HepG2 (cell line): ENCODE results near the gene IL17RB. TPM values are rescaled to one million over a fixed set of nuclear protein-coding genes. Genes with fewer than 3 reads are reported as not detected.

Experiments used
- ATAC-seq: fragments of 200-7000 bp; cut with Tn5 transposase; 3 replicates; pipeline ENCODE4 v1.9.1; 2020; ENCODE audit warnings: mild to moderate bottlenecking, moderate library complexity
- BruUV-seq: library from RNA; stranded (reverse); fragments of 400-500 nt; replicated peaks from 2 replicates; lab custom pipeline; 2021; lab: Mats Ljungman, UMichigan
- CTCF ChIA-PET: fragments of 300-600 bp; formaldehyde crosslinking; extraction: SDS; loops from one replicate; lab custom pipeline; 2021; ENCODE audit warnings: low total read pairs, inconsistent platforms, low intra/inter-chr PET ratio; lab: Yijun Ruan, JAX
- POLR2A ChIA-PET: fragments of 350-600 bp; sonication (Branson Sonifier 250); formaldehyde crosslinking; loops from one replicate; lab custom pipeline; 2020; ENCODE audit warnings: antibody characterized with exemption, inconsistent platforms; lab: Yijun Ruan, JAX
- DNase-seq: peaks from one replicate; pipeline ENCODE4 v3.0.0-alpha.2; 2015; ENCODE audit warnings: low spot score
- FAIRE-seq: peaks from 3 replicates; lab custom pipeline; 2011; peaks lifted over from hg19 to GRCh38; lab: Jason Lieb, UNC
- H2AFZ ChIP-seq: one replicate; pipeline ENCODE4 v1.6.1; 2011; ENCODE audit warnings: low read length, inconsistent platforms
- H3K27ac ChIP-seq: fragments of 300-600 bp; 3 replicates; pipeline ENCODE4 v1.8.0; 2011; ENCODE audit warnings: mixed run types, mild to moderate bottlenecking, mixed read lengths, low read length, inconsistent platforms; ENCODE audit not compliant: insufficient read depth; ENCODE audit errors: extremely low read length
- H3K27me3 ChIP-seq, 2 experiments: fragments of 200-600 bp in 1 of 2; 2 replicates in 1 of 2; 3 replicates in 1 of 2; pipeline versions ENCODE4 v1.6.0 to v1.8.0; 2011; ENCODE audit warnings: low read length in 2 of 2, mild to moderate bottlenecking in 2 of 2, moderate library complexity in 2 of 2, inconsistent platforms in 1 of 2; ENCODE audit not compliant: insufficient read depth in 2 of 2, control insufficient read depth in 1 of 2
- H3K36me3 ChIP-seq, 2 experiments: fragments of 200-600 bp in 1 of 2; replicated peaks in 1 of 2; 2 replicates in 1 of 2; 3 replicates in 1 of 2; pipeline versions ENCODE4 v1.5.1 to v1.8.0; 2011; ENCODE audit warnings: low read length in 2 of 2, inconsistent platforms in 1 of 2; ENCODE audit not compliant: insufficient read depth in 2 of 2, control insufficient read depth in 1 of 2
- H3K4me1 ChIP-seq: 2 replicates; pipeline ENCODE4 v1.5.1; 2012; ENCODE audit warnings: low read length, inconsistent platforms; ENCODE audit not compliant: insufficient read depth
- H3K4me2 ChIP-seq: 2 replicates; pipeline ENCODE4 v1.6.0; 2011; ENCODE audit warnings: low read depth, low read length, inconsistent platforms
- H3K4me3 ChIP-seq, 3 experiments: fragments of 200-600 bp in 1 of 3; sonication (generic), shearing (Covaris generic) in 1 of 3; replicated peaks in 1 of 3; 2 replicates each; pipeline ENCODE4 v1.5.1; 2011 to 2016; ENCODE audit warnings: low read length in 3 of 3, inconsistent platforms in 2 of 3, low read depth in 2 of 3, mild to moderate bottlenecking in 2 of 3, control low read depth in 1 of 3, mixed read lengths in 1 of 3; ENCODE audit not compliant: insufficient read depth in 1 of 3
- H3K79me2 ChIP-seq: one replicate; pipeline ENCODE4 v1.6.1; 2011; ENCODE audit warnings: low read length, inconsistent platforms; ENCODE audit not compliant: insufficient read depth
- H3K9ac ChIP-seq: 2 replicates; pipeline ENCODE4 v1.6.0; 2011; ENCODE audit warnings: mild to moderate bottlenecking, low read depth, low read length, inconsistent platforms; ENCODE audit not compliant: insufficient read depth
- H3K9me3 ChIP-seq: 2 replicates; pipeline ENCODE4 v1.5.1; 2012; ENCODE audit warnings: mild to moderate bottlenecking, low read length
- H4K20me1 ChIP-seq: 2 replicates; pipeline ENCODE4 v1.6.0; 2011; ENCODE audit warnings: inconsistent platforms, mild to moderate bottlenecking, low read length, moderate library complexity; ENCODE audit not compliant: insufficient read depth
- BORCS8-MEF2B ChIP-seq: sonication (generic); formaldehyde crosslinking; IDR thresholded peaks from 2 replicates; pipeline ENCODE4 v1.8.0; 2022; ENCODE audit warnings: mild to moderate bottlenecking, missing genetic modification reagents
- EED ChIP-seq: sonication (generic); formaldehyde crosslinking; IDR thresholded peaks from 2 replicates; pipeline ENCODE4 v1.5.0; 2020; ENCODE audit warnings: mild to moderate bottlenecking, missing genetic modification reagents
- ETV6 ChIP-seq: sonication (generic); formaldehyde crosslinking; conservative IDR thresholded peaks from 2 replicates; pipeline ENCODE4 v1.4.0; 2020; ENCODE audit warnings: missing genetic modification reagents
- GABPA ChIP-seq, 2 experiments: IDR thresholded peaks; 2 replicates each; pipeline ENCODE4 v1.6.1; 2011 to 2016; ENCODE audit warnings: low read depth in 2 of 2, low read length in 1 of 2, missing biosample characterization in 1 of 2, missing genetic modification characterization in 1 of 2
- HHEX ChIP-seq: IDR thresholded peaks from 2 replicates; pipeline ENCODE4 v1.6.1; 2016; ENCODE audit warnings: control low read depth
- HNRNPLL ChIP-seq: fragments of 200-400 bp; formaldehyde crosslinking; IDR thresholded peaks from 2 replicates; pipeline ENCODE4 v1.6.1; 2017; ENCODE audit warnings: mild to moderate bottlenecking, low read depth, low read length; ENCODE audit not compliant: poor library complexity, severe bottlenecking
- ISL2 ChIP-seq: sonication (generic); formaldehyde crosslinking; IDR thresholded peaks from 2 replicates; pipeline ENCODE4 v1.5.0; 2020; ENCODE audit warnings: missing genetic modification reagents
- KMT2B ChIP-seq: IDR thresholded peaks from 2 replicates; pipeline ENCODE4 v1.6.1; 2016; ENCODE audit warnings: missing genetic modification reagents, missing compliant biosample characterization
- MBD4 ChIP-seq: IDR thresholded peaks from 2 replicates; pipeline ENCODE4 v1.6.1; 2012; ENCODE audit warnings: low read length, inconsistent platforms, borderline replicate concordance
- MIXL1 ChIP-seq: IDR thresholded peaks from 2 replicates; pipeline ENCODE4 v1.6.1; 2016
- NONO ChIP-seq, 2 experiments: fragments of 450-650 bp in 1 of 2; sonication (generic) in 1 of 2; formaldehyde crosslinking in 1 of 2; IDR thresholded peaks in 1 of 2; conservative IDR thresholded peaks in 1 of 2; 2 replicates each; pipeline versions ENCODE4 v1.6.1 to v1.8.0; 2017 to 2022; ENCODE audit warnings: mild to moderate bottlenecking in 1 of 2, missing genetic modification reagents in 1 of 2, moderate library complexity in 1 of 2
- POLR2A ChIP-seq, 2 experiments: IDR thresholded peaks; 2 replicates each; pipeline ENCODE4 v1.6.1; 2011; ENCODE audit warnings: low read depth in 2 of 2, low read length in 2 of 2, mild to moderate bottlenecking in 1 of 2, moderate library complexity in 1 of 2; ENCODE audit not compliant: insufficient read depth in 1 of 2
- POLR2G ChIP-seq: fragments of 200-400 bp; formaldehyde crosslinking; IDR thresholded peaks from 2 replicates; pipeline ENCODE4 v1.6.1; 2018; ENCODE audit warnings: mild to moderate bottlenecking, low read depth, low read length, moderate library complexity
- RBM22 ChIP-seq: fragments of 200-400 bp; formaldehyde crosslinking; optimal IDR thresholded peaks from 2 replicates; pipeline ENCODE3; 2017; ENCODE audit warnings: mild to moderate bottlenecking, low read length, moderate library complexity
- RFXAP ChIP-seq: sonication (generic); formaldehyde crosslinking; IDR thresholded peaks from 2 replicates; pipeline ENCODE4 v1.4.0; 2020; ENCODE audit warnings: missing genetic modification reagents, borderline replicate concordance
- SMAD3 ChIP-seq: sonication (generic); formaldehyde crosslinking; IDR thresholded peaks from 2 replicates; pipeline ENCODE4 v1.4.0; 2020; ENCODE audit warnings: missing genetic modification reagents
- SOX5 ChIP-seq: IDR thresholded peaks from 2 replicates; pipeline ENCODE4 v1.6.1; 2016; ENCODE audit warnings: borderline replicate concordance
- ZC3H4 ChIP-seq: sonication (generic); formaldehyde crosslinking; IDR thresholded peaks from 2 replicates; pipeline ENCODE4 v1.4.0; 2020; ENCODE audit warnings: missing genetic modification reagents, borderline replicate concordance
- ZNF143 ChIP-seq: sonication (generic); formaldehyde crosslinking; IDR thresholded peaks from 2 replicates; pipeline ENCODE4 v1.4.0; 2020; ENCODE audit warnings: missing genetic modification reagents
- ZNF530 ChIP-seq: sonication (generic); formaldehyde crosslinking; IDR thresholded peaks from 2 replicates; pipeline ENCODE4 v1.5.0; 2020; ENCODE audit warnings: low read depth, mild to moderate bottlenecking, missing genetic modification reagents
- ZNF616 ChIP-seq: sonication (generic); formaldehyde crosslinking; IDR thresholded peaks from 2 replicates; pipeline ENCODE4 v1.5.0; 2020; ENCODE audit warnings: low read depth, mild to moderate bottlenecking, missing genetic modification reagents
- WGBS: methylation state at CpG from one replicate; pipeline ENCODE4 v1.1.6; 2017; ENCODE audit warnings: low lambda C conversion rate; 5-methylcytosine and 5-hydroxymethylcytosine counted together
- in situ Hi-C: cut with HindIII; loops from 2 replicates; pipeline ENCODE4 v1.10.0; 2017; ENCODE audit warnings: low pct_unique_long_range_greater_than_20kb; ENCODE audit not compliant: extremely low pct_ligation_motif_present
- intact Hi-C: fragments of 100-400 bp; cut with micrococcal nuclease; formaldehyde crosslinking; loops from one replicate; pipeline ENCODE4 v1.10.0; 2022; ENCODE audit not compliant: unreplicated experiment
- polyA plus RNA-seq, 8 experiments: library from polyadenylated mRNA; depleted of rRNA in 3 of 8; stranded (reverse) in 7 of 8; unstranded in 1 of 8; fragments of >200 nt; fragmentation: Illumina TruSeq in 4 of 8; extraction: Trizol in 4 of 8; gene quantifications; 2 replicates each; pipeline versions ENCODE4 v1.2.1 to v1.2.3, GENCODE V29; 2011 to 2016; ENCODE audit warnings: low read depth in 4 of 8, missing spikeins in 1 of 8, mixed read lengths in 1 of 8; ENCODE audit not compliant: insufficient read depth in 1 of 8
- total RNA-seq, 5 experiments: library from RNA; depleted of rRNA; stranded (reverse); fragments of >200 nt; fragmentation: Illumina TruSeq; extraction: Trizol; gene quantifications; 2 replicates each; pipeline ENCODE4 v1.2.3, GENCODE V29; 2016; ENCODE audit warnings: low read depth in 1 of 5
- TF ChIP-seq, protein P1 (sequence below): IDR thresholded peaks from 2 replicates; pipeline ENCODE4 v1.6.1; 2016; ENCODE audit warnings: missing compliant biosample characterization, missing genetic modification reagents, borderline replicate concordance
- TF ChIP-seq, protein P2 (sequence below): sonication (generic); formaldehyde crosslinking; IDR thresholded peaks from 2 replicates; pipeline ENCODE4 v1.5.0; 2020; ENCODE audit warnings: mild to moderate bottlenecking, missing genetic modification reagents
- TF ChIP-seq, protein P3 (sequence below): sonication (generic); formaldehyde crosslinking; conservative IDR thresholded peaks from 2 replicates; pipeline ENCODE4 v1.5.0; 2020; ENCODE audit warnings: missing genetic modification reagents

Gene IL17RB
- total and polyA plus RNA-seq, 2 of the 13 experiments (the other 11 are each of a cell fraction or from before 2014, with no cell fraction given) = 130 to 190 TPM

DNA sequence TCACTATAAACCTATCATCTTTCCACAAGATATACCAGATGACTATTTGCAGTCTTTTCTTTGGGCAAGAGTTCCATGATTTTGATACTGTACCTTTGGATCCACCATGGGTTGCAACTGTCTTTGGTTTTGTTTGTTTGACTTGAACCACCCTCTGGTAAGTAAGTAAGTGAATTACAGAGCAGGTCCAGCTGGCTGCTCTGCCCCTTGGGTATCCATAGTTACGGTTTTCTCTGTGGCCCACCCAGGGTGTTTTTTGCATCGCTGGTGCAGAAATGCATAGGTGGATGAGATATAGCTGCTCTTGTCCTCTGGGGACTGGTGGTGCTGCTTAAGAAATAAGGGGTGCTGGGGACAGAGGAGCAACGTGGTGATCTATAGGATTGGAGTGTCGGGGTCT lies 33.9 kb upstream of the IL17RB start:
- Histone ChIP-seq H3K9me3 (no peaks in the 10 kb centered on the region), H3K4me3 (no peak overlapping the region), H3K36me3 (peaks cover 5 to 22% of the 10 kb centered on the region in 2 experiments), H3K27ac (no peak overlapping the region), H3K79me2 (no peaks in the 10 kb centered on the region), H3K27me3 (no peaks in the 10 kb centered on the region), H2AFZ (no peak overlapping the region), H3K4me2 (no peak overlapping the region), H3K9ac (no peak overlapping the region), H4K20me1 (peaks cover 11% of the 10 kb centered on the region; the same call in 1 of the 2 replicates), H3K4me1 (peaks cover 4% of the 10 kb centered on the region)
- POLR2A ChIA-PET = interaction anchor here (12.1 kb wide), 1 partner anchor 31 kb away, joined by 156 read pairs; the partner anchor contains the start of gene CHDH
- CTCF ChIA-PET = no interaction called here
- no peak for DNase-seq
- no peak for ATAC-seq
- no peak for FAIRE-seq
- 93% methylated on average over 4 of the region's 4 CpGs for WGBS
- in situ Hi-C loops (no loop called here), intact Hi-C loops (no loop called here)
- BruUV-seq = no TSS peak
- TF ChIP-seq RBM22 (peak; percentile 71), MIXL1 (CRISPR knock-in tag) (no peak), SMAD3 (no peak), HHEX (CRISPR knock-in tag) (no peak), ISL2 (CRISPR knock-in tag) (no peak), POLR2G (0 out of 2 replicates have a peak, but pooled peaks have one; percentile 34), KMT2B (CRISPR knock-in tag) (no peak), SOX5 (CRISPR knock-in tag) (no peak), ZNF530 (no peak), ZC3H4 (no peak), GABPA (IDR thresholded peaks at IDR 0.05; ENCODE audit: low read depth, low read length) (no peak), GABPA (CRISPR knock-in tag; IDR thresholded peaks at IDR 0.05; ENCODE audit: low read depth) (no peak), MBD4 (no peak), EED (CRISPR knock-in tag) (no peak), POLR2A (IDR thresholded peaks at IDR 0.05; ENCODE audit: insufficient read depth in 1 of 2, low read depth in 2 of 2, low read length in 2 of 2) (0 out of 4 replicates have a peak, but pooled peaks of 1 of the 2 experiments have one; percentile 17), HNRNPLL (no peak), ZNF143 (CRISPR knock-in tag) (no peak), NONO (IDR thresholded peaks at IDR 0.05) (no peak), NONO (CRISPR knock-in tag; conservative IDR thresholded peaks at IDR 0.05) (no peak), BORCS8-MEF2B (no peak), ZNF616 (CRISPR knock-in tag) (no peak), RFXAP (CRISPR knock-in tag) (no peak), ETV6 (CRISPR knock-in tag) (no peak)
- TF ChIP-seq, protein P1, sequence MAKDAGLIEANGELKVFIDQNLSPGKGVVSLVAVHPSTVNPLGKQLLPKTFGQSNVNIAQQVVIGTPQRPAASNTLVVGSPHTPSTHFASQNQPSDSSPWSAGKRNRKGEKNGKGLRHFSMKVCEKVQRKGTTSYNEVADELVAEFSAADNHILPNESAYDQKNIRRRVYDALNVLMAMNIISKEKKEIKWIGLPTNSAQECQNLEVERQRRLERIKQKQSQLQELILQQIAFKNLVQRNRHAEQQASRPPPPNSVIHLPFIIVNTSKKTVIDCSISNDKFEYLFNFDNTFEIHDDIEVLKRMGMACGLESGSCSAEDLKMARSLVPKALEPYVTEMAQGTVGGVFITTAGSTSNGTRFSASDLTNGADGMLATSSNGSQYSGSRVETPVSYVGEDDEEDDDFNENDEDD (CRISPR knock-in tag) = no peak
- TF ChIP-seq, protein P2, sequence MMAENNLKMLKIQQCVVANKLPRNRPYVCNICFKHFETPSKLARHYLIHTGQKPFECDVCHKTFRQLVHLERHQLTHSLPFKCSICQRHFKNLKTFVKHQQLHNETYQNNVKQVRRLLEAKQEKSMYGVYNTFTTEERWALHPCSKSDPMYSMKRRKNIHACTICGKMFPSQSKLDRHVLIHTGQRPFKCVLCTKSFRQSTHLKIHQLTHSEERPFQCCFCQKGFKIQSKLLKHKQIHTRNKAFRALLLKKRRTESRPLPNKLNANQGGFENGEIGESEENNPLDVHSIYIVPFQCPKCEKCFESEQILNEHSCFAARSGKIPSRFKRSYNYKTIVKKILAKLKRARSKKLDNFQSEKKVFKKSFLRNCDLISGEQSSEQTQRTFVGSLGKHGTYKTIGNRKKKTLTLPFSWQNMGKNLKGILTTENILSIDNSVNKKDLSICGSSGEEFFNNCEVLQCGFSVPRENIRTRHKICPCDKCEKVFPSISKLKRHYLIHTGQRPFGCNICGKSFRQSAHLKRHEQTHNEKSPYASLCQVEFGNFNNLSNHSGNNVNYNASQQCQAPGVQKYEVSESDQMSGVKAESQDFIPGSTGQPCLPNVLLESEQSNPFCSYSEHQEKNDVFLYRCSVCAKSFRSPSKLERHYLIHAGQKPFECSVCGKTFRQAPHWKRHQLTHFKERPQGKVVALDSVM (CRISPR knock-in tag) = no peak
- TF ChIP-seq, protein P3, sequence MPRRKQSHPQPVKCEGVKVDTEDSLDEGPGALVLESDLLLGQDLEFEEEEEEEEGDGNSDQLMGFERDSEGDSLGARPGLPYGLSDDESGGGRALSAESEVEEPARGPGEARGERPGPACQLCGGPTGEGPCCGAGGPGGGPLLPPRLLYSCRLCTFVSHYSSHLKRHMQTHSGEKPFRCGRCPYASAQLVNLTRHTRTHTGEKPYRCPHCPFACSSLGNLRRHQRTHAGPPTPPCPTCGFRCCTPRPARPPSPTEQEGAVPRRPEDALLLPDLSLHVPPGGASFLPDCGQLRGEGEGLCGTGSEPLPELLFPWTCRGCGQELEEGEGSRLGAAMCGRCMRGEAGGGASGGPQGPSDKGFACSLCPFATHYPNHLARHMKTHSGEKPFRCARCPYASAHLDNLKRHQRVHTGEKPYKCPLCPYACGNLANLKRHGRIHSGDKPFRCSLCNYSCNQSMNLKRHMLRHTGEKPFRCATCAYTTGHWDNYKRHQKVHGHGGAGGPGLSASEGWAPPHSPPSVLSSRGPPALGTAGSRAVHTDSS (CRISPR knock-in tag) = no peak
